GM19455 (cell line): ENCODE data around the gene ANKRD44.
"Not testable (repeated sequence)": the region's sequence is repeated elsewhere in the genome, so short reads cannot be mapped to it uniquely, and the experiment has no call there.

ENCODE experiments used
- ATAC-seq: cut with Tn5 transposase; IDR thresholded peaks from one replicate; pipeline ENCODE4 v1.9.1; 2021; ENCODE audit not compliant: unreplicated experiment

Gene ANKRD44

DNA sequence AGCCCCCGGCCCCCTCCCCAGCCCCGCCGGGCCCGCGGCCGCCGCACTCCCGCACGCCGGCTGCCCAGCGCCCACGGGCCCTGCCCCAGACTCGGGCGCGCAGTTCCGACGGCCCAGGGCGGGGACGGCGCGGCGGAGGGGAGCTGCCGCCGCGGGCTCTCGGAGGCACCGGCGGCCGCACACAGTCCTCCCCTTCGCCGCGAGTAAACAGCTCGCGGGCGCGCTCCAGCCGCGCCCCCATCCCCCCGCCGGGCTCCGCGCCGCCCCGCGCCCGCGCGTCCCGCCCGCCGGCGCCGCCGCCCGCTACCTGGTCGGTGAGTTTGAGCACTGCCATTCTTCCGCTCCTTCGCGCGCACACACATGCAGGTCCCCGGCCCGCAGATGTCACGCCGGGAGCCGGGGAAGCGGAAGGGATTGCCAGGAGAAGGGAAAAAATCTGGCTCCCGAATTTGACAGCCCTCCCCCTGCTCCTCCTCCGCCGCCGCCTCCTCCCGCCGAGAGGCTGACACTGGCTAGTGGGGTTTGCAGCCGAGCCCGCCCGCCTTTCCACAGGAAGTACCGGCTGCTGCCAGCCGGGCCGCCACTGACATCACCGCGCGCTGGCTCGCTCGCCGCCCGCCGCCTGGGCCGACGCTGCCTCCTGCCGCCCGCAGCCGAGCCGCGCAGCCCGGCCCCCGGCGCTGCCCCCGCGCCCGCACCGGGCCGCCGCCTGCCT is at the start of gene ANKRD44:
ANKRD44 (minus strand) TSS at position 510 of the 715 bp plus-strand sequence; CDS start at position 334, 176 bp downstream.
- peak; percentile 75 for ATAC-seq

DNA sequence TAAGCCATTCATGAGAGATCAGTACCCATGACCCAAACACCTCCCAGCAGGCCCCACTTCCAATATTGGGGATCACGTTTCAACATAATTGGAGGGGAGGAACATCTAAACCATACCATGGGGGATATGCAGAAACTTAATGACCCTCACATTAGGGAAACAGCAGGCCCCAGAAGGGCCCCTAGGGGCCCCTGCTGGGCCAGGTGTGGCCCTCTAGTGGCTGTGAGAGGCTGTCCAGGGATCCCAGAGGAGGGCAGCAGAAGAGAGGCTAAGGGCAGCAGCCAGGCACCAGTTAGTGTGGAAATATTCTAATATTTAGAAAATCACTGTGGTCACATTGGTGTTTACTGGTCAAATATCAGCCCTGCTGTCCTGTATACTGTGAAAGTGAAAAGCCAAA is 49.3 kb upstream of the ANKRD44 start:
- no peak for ATAC-seq

DNA sequence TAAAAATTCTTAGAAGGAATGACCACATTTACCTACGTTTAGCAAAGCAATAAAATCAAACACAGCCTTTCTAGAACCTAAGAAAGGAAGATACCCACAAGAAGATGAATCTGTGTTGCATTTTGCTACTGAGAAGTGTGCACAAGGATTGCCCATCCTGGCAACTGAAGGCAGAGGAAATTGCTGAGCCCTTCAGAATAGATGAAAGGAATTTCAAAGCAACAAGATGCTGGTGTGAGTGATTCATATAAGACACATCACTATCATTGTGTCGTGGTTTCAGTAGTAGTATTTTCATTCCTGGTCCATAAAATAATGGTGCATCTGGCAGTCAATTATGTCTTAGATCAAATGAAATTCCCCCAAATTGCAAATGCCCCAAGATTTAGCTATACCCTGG is 48.4 kb upstream of the ANKRD44 start:
- no peak for ATAC-seq

DNA sequence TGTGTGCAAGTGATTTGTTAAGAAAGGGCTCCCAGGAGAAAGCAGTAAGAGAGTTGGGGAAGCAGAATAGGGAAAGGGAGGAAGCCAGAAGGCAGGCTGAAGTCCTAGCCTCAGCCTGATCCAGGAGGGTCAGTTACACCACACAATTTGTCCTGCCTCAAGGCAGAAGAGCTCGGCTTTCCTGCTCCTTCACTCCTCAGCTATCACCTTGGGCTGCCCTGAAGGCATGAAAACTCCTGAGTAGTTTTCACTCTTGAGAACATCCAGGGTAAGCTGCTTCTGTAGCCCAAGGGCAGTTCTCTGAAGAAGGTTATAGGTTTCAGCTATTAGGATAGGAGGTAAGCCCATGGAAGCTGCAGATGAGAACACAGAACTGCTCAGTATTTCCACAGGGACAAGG is 47.4 kb upstream of the ANKRD44 start:
- no peak for ATAC-seq

DNA sequence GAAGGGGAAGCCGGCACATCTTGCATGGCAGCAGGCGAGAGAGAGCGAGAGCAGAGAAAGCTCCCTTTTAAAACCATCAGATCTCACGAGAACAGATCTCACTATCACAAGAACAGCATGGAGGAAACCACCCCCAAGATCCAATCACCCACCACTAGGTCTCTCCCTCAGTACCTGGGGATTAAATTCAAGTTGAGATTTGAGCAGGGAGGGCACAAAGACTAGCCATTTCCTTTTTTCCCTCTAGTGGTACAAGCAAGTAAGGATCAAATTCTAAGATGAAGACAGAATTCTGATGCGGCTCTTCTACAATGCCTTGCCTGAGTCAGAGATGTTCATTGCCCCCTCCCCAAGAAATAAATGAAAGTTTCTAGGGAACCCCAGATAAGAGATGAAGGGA is 45.6 kb upstream of the ANKRD44 start:
- ATAC-seq = no peak

DNA sequence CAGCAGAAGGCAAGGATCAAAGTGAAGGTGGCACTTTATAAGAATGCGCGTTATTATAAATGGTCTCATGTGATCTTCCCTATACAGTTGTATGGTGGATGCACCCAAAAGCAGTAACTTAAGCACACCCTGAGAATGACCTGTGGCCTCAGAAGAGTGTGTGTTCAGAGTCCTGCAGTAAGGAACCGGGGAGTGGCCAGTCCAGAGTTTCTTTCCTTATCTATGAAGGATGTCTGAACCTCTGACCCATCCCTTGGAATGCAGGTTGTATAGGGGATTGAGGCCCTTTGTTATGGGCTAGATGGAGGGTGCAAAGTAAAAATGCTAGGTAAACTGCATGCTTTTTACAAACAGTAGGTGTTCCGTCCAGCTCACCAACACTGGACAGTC is 43.6 kb upstream of the ANKRD44 start:
- no peak for ATAC-seq

GRCh38 chr2:197353393-197354168 is 43.0 kb upstream of the ANKRD44 start:
- no peak for ATAC-seq

GRCh38 chr2:197349699-197350098 is 39.1 kb upstream of the ANKRD44 start:
- no peak for ATAC-seq

GRCh38 chr2:197348721-197349360 is 38.3 kb upstream of the ANKRD44 start:
- ATAC-seq = no peak

- ATAC-seq = no peak
These were observed 35.3 kb upstream of the ANKRD44 start for GRCh38 chr2:197345846-197346370.

GRCh38 chr2:197343968-197344367 is 33.4 kb upstream of the ANKRD44 start:
- not testable (repeated sequence) for ATAC-seq

DNA sequence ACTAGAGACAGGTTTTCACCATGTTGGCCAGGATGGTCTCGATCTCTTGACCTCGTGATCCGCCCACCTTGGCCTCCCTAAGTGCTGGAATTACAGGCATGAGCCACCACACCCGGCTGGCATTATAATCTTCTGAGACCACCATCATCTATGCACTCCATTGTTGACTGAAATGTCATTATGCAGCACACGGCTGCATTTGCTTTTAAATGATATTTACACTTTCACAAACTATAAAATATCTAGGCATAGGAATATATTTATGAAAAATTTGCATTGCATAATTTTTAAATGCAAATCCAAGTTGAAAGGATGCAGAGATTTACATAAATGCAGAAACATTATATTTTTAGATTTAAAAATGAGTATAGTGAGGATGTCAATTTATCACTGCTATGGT is 30.0 kb upstream of the ANKRD44 start:
- no peak for ATAC-seq

DNA sequence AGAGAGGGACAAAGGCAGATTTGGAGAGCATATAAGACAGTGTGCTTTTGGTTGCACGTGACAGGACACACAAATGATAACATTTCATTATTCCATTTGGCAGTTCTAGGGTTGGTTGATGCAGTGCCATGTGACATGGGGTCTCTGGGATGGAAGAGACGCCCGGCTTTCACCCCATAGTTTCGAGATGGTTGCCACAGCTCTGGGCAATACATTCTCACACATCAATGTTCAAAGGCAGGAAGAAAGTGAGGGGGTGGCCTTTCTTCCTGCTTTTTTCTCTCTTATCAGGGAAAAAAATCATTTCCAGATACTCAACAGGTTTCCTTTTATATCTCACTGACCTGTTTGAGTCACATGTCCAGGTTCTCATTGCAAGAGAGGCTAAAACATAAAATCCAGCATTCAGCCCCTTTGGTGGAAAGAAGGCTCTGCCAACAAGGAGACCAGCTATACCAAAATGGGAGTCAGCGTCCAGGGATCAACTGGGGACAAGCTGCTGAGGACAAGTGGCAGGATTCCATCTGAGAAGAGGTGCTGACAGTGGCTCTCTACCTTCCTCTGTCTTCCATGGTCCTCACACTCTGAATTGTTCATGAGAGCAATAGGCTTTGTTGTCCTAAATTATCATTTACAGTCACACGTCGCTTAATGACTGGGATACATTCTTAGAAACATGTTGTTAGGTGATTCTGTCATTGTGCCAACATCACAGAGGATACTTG is 29.1 kb upstream of the ANKRD44 start:
- no peak for ATAC-seq

- no peak for ATAC-seq
These were observed 28.4 kb upstream of the ANKRD44 start for GRCh38 chr2:197339016-197339415.

DNA sequence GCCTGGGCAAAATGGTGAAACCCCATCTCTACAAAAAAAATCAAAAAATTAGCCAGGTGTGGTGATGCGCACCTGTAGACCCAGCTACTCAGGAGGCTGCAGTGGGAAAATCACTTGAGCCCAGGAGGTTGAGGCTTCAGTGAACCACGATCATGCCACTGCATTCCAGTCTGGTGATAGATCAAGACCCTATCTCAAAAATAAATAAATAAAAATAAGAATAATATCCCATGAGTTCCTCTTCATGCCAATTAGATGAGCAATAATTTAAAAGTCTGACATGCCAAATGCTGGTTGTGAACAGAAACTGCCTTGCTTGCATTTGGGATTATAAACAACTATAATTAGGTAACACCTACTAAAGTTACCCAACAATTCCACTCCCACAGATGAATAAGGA is 22.1 kb upstream of the ANKRD44 start:
- no peak for ATAC-seq

DNA sequence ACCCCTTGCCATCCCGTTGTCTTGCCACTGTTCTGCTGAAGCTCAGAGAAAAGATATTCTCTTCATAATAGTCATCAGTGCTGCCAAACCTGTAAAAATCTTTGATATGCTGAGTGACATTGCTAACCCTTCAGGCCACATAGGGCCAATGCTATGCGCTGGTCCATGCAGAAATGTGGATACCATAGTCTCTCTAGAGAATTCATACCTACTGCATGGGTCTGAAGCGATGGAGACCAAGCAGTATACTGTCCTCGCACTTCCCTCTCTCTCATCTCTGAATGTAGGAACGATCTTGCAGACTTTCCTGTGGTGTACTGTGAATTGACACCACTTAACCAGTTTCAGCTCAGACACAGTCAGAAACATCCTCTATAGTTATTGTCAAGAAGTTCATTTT is 17.9 kb upstream of the ANKRD44 start:
- ATAC-seq = no peak

DNA sequence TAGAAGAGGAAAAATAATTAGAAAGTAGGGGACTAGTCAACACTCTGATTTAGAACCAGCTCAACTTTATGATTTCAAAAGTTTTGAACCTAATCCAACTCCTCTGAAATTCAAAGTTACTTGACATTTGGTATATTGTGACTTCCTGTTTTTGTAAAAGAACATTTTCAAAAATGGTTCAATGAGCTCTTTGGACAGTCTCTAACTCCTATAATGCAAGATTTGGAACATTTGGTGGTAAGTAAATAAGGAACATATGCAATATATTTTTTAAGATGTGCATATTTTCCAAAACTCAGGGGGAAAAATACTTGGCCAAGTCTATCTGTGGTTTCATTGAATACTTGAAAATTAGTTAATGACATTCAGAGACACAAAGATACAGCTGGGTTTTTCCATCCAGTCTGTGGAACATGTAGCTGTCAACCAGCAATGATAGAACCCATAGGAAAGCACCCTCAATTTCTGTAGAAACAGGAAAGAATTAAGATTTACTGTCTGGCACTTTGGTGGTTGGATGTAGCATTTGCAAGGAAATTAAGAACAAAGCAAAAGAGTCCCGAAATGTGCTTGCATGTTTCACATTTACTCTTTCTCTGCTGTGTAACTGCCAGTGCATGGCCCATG is 17.0 kb upstream of the ANKRD44 start:
- no peak for ATAC-seq

- no peak for ATAC-seq
These were observed 16.5 kb upstream of the ANKRD44 start for GRCh38 chr2:197327073-197327471.

DNA sequence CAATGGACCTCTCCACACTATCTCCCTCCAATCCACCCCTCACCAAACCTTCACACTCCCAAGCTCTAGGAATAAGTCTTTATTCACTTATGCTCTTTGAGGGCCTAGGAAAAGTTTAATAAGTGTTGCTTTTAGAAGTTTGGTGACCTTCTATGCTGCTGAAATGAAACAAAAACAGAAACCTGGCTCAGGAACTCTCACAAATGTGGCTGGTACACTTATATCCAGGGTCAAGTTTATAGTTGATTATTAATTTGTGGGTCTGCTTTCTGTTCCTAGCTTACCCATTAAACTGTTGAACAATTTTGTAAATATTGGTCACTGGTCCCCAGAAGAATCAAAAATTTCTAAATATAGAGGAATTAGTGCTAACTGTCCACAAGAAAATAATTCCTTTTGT is 14.2 kb upstream of the ANKRD44 start:
- ATAC-seq = peak; percentile 75
